ENCODE data around the gene DENND11. TPM values are rescaled to one million over a fixed set of nuclear protein-coding genes. Genes with fewer than 3 reads are reported as not detected.

The DENND11 gene
- total and polyA plus RNA-seq, 2 donors (not counting 3 experiments of a cell fraction or from before 2014, with no cell fraction given): 14.7 to 25.9 TPM

DNA sequence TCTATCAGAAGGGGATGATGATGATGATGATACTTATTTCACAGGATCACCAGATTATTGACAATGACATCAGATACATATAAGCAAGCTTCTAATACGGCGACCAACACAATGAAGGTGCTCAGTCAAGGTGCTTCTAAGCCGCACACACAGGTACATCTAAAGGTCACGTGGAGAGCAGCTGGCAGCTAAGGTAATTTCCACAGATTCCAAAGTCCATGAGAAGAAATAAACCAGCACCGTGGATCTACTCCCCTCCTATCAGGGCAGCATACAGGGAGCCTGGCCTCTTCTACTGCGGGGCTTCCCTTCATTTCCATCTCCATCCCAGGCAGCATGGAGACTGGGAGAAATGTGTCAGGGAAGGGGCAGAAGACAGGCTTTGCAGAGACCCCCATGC lies 37.5 kb downstream of the DENND11 start:
- POLR2A ChIA-PET: no interaction called here
- H4K20me1 ChIP-seq (replicated peaks; ENCODE audit: control insufficient read depth, extremely low read depth, insufficient read depth, low read length): no peaks in the 10 kb centered on the region
- dilution Hi-C loops (cut with MboI; ENCODE audit: extremely low pct_ligation_motif_present, low sequenced_read_pairs): no loop called here

More for the DNA sequence above, 37.5 kb downstream of the DENND11 start:
- H3K36me3 ChIP-seq (ENCODE audit: control insufficient read depth in 2 of 2, extremely low read depth in 1 of 2, insufficient read depth in 2 of 2, low read length in 2 of 2): peaks cover 11 to 25% of the 10 kb centered on the region in 2 experiments
- H3K27ac ChIP-seq (ENCODE audit: insufficient read depth, low read depth, low read length): no peak overlapping the region
- BruUV-seq (replicated peaks): no TSS peak
- CTCF ChIA-PET: interaction anchor here (0.7 to 1.3 kb wide), 2 partner anchors 10 to 74 kb away, joined by 4 read pairs; partner anchors contain the start of gene SSBP1
- no peak for DNase-seq (ENCODE audit: low read depth, low spot score)
- H3K27me3 ChIP-seq (ENCODE audit: control insufficient read depth in 2 of 2, insufficient read depth in 2 of 2, low read length in 2 of 2): no peaks in the 10 kb centered on the region
- no peak overlapping the region for H3K4me3 ChIP-seq (replicated peaks in 1 of 3; ENCODE audit: insufficient read depth in 1 of 3, low read depth in 1 of 3, low read length in 3 of 3)
- intact Hi-C loops (cut with micrococcal nuclease): no loop called here
- H2AFZ ChIP-seq (ENCODE audit: low read depth, low read length): no peak overlapping the region
- TF ChIP-seq, protein P1, sequence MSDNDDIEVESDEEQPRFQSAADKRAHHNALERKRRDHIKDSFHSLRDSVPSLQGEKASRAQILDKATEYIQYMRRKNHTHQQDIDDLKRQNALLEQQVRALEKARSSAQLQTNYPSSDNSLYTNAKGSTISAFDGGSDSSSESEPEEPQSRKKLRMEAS (IDR thresholded peaks at IDR 0.05; ENCODE audit: insufficient read depth, insufficient read length): no peak
- TF ChIP-seq FOS (IDR thresholded peaks at IDR 0.05; ENCODE audit: borderline replicate concordance, insufficient read depth, low read length) (no peak), EZH2 (IDR thresholded peaks at IDR 0.05; ENCODE audit: borderline replicate concordance, low read depth, low read length, severe bottlenecking) (no peak), GATA2 (IDR thresholded peaks at IDR 0.05; ENCODE audit: insufficient read depth, insufficient read length, low read depth, low read length) (no peak), POLR2A (IDR thresholded peaks at IDR 0.05; ENCODE audit: low read depth, low read length) (no peak), JUN (IDR thresholded peaks at IDR 0.05; ENCODE audit: borderline replicate concordance, insufficient read depth, insufficient read length, low read depth) (no peak), POLR2AphosphoS5 (IDR thresholded peaks at IDR 0.05; ENCODE audit: insufficient read depth, low read depth, low read length) (no peak), MYC (IDR thresholded peaks at IDR 0.05; ENCODE audit: low read depth, low read length) (no peak), CTCF (IDR thresholded peaks at IDR 0.05; ENCODE audit: extremely low read depth in 1 of 2, insufficient read depth in 1 of 2, low read depth in 1 of 2, low read length in 2 of 2) (no peak)
- H3K4me1 ChIP-seq (ENCODE audit: control insufficient read depth, extremely low read depth, insufficient read depth, low read length): peaks cover 24% of the 10 kb centered on the region
- no peak overlapping the region for H3K9ac ChIP-seq (replicated peaks; ENCODE audit: extremely low read depth, insufficient read depth, low read length)
- H3K79me2 ChIP-seq (ENCODE audit: control insufficient read depth, insufficient read depth, low read length): no peaks in the 10 kb centered on the region
- no peak for FAIRE-seq
- no peaks in the 10 kb centered on the region for H3K9me3 ChIP-seq (replicated peaks; ENCODE audit: control insufficient read depth, insufficient read depth, low read length)
- H3K9me1 ChIP-seq (replicated peaks; ENCODE audit: control insufficient read depth, extremely low read depth, insufficient read depth, low read length): no peaks in the 10 kb centered on the region
- H3K4me2 ChIP-seq (ENCODE audit: insufficient read depth, low read length): no peak overlapping the region
